PC-9 (cell line): ENCODE results near the gene IFITM5.

Experiments used
- CTCF ChIP-seq: fragments of 200-600 bp; sonication (generic); conservative IDR thresholded peaks from 2 replicates; pipeline ENCODE4 v1.6.1; 2017; ENCODE audit warnings: mixed run types, antibody characterized with exemption, mild to moderate bottlenecking, moderate library complexity
- EZH2 ChIP-seq: fragments of 200-600 bp; sonication (generic); IDR thresholded peaks from 2 replicates; pipeline ENCODE4 v1.8.0; 2017; ENCODE audit warnings: antibody characterized with exemption, low read depth

- TF ChIP-seq CTCF (no peak), EZH2 (no peak)
These were observed 6.5 kb upstream of the IFITM5 start for GRCh38 chr11:305844-306211.
